Stimulated activated CD8-positive, alpha-beta memory T cell treated with anti-CD3 and anti-CD28 coated beads, Interleukin-2, amount 100 ng/mL, for 48 hours (primary cell): ENCODE measurements around the gene EVC2.

Source experiments
- DNase-seq, 2 donors: peaks; one replicate each; pipeline ENCODE4 v3.0.0-alpha.2; 2020; ENCODE audit warnings: low read depth in 2 of 2

The EVC2 gene

GRCh38 chr4:5713861-5714260, 5.5 kb upstream of the EVC2 start:
- DNase-seq: no peak

- no peak for DNase-seq
Observed at GRCh38 chr4:5712931-5713330, 4.6 kb upstream of the EVC2 start.

DNA sequence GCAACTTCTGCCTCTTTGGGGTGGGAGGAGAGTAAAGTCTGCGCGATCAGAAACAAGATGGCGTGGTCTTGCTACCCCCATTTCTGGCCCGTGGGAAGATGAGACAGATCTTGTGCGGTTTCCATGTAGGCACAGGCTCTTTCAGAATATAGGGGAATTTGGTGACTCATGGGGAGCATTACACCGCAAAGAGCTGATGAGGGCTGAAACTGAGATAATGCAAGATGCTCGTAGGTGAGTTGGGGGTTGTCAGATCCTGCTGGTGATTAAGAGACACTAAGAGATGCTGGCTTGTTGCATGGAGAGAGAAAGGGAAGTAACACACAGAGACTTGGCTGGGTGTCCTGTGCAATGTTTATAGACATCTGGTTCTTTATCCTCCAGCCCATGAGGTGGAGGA, 4.2 kb upstream of the EVC2 start:
- DNase-seq: peak in 1 of 2 donors; percentile 30

DNA sequence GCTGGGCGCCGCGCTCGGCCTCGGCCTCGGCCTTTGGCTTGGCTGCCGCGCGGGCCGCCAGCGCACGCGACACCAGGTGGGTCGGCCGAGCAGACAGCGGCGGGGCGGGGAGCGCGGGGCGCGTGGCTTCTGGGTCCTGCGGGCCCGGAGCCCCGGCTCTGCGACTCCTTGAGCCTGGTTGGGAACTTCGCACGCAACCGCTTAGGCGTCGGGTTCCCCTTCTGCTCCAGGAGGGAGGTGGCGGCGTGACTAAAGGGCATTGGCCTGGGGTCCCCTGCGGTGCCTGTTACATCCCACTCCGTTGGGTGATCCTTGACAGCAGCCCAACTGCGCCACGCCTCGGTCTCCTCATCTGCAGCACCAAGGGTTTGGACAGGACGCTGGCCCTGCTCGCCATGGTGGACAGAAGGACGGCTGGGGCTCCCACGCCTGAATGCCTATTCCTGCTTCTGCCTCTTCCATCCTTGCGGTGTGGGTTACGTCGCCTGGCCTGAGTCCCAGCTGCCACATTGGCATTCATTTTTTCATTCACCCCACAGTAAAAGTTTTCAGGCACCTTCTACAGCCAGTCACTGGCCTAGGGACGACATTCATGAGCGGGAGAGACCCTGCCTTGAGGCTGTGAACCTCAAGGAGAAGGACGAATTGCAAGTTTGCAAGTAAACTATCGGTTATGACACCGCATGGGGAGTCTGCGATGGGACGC, 3.3 kb upstream of the EVC2 start:
- DNase-seq: no peak

GRCh38 chr4:5710961-5711478, 2.7 kb upstream of the EVC2 start, which contains the start of gene EVC:
TSS of gene EVC (plus strand) at chr4:5711201. CDS start at chr4:5711381, 180 bp downstream.
- no peak for DNase-seq

- DNase-seq: no peak
Observed at GRCh38 chr4:5710065-5710960, 2.0 kb upstream of the EVC2 start.

GRCh38 chr4:5709207-5709575, 832 bp upstream of the EVC2 start:
- no peak for DNase-seq

DNA sequence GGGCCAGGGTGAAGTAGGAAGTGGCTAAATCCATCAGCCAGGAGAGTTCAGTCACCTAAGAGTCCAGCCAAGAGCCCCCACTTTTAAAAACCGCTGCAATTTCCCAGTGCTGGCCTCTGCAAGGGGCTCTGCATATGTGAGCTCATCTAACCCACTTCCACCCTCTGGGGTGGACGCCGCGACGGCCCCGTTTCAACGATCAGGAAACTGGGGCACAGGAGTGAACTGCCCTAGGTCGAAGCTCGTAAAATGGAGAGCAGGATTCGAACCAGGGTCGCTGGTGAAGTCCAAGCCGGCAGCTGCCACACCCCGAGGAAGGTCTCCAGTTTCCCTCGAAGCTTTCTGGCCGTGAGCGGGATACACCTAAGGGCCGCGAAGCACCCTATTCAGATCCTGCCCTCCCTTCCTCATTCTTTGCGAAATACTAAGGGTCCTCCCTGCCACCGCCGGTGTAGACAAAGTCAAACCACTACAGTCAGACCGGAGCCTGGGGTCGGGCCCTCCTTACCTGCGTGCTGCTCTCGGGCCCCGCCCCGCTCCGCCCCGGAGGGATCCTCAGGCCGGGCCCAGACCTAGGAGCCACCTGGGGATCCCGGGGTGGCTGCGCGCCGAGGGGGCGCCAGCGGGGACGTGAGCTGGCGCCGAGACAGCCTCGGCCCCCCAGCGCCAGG, 446 bp downstream of the EVC2 start:
- DNase-seq: no peak

- DNase-seq: no peak
Observed at GRCh38 chr4:5707366-5707765, 993 bp downstream of the EVC2 start.

DNA sequence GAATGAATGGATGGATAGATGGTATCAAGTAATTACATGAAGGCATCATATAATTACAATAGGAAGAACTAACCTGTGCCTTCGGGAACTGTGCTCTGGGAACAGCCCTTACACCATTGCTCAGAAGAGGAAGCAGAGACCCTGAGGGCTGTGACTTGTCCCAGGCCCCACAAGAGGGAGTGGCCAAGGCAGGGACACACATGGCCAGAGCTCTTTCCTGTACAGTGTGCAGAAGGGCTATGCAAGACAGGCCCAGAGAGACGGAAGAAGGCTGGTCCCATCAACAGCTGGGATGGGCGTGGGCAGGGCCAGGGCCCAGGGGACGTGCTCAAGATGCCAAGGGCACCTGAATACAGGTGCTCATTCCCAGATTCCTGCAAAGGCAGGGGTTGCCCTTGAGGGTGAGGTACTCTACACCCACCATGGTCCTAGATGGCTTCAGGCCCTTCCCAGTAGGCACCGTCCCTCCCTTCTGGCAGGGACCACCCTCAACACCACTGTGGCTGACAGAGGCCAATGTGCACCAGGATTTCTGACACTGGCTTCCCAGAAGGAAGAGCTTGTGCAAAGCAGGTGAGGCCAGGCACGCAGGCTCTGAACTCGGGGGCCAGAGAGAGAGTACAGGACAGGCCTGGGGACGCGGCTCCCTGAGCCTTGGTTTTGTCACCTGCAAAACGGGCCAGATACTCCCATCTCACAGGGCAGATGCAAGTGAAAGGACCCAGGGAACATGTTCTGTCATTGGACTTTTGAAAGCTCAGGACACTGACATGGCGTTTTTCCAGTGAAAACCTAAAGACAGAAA, 1.7 kb downstream of the EVC2 start:
- DNase-seq: no peak

DNA sequence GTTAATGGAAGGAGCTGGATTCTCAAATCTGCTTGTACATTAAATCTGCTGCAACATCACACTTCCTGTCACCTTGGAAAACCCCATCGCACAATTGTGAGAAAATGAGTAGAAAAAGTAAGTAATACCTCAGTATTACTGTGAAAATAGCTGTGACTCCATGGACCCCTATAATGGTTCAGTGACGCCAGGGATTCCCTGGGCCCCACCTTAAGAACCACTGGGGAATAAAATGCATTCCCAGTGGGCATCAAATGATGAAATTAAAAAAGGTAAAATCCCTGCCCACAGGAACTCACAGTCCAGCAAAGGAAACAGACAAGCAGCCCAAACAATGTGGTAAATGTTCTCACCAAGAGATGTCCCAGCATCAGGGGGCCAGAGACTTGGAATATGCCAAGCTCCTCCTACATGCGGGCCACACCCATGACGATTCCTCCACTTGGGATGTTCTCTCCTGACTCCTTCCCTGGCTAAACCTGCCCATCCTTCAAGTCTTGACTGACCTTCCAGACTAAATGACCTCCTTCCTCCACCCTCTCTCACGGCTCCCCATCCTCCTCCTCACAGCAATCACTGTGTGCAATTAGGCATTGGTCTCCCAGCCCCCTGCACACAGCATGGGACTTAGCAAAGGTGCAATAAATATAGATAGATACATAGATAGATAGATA, 2.6 kb downstream of the EVC2 start:
- DNase-seq: no peak

- no peak for DNase-seq
Observed at GRCh38 chr4:5704276-5704675, 4.1 kb downstream of the EVC2 start.

DNA sequence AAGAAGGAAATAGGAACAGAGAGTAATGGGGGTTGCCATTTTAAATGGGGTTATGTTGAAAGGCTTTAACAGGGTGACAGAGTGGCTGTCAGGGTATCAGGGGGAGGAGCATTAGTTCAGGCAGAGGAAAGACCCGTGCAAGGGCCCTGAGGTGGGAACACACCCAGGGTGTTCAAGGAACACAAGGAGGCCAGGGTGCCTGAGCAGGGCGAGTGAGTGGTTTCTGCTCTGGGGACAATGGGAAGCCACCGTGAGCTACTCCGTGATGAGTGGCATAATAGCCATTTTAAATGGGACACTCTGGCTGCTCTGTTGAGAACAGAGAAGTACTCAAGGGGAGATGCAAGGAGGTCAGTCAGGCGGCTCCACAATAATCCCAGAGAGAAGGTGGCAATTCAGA, 4.5 kb downstream of the EVC2 start:
- no peak for DNase-seq

- no peak for DNase-seq
Observed at GRCh38 chr4:5701971-5702370, 6.4 kb downstream of the EVC2 start.

DNA sequence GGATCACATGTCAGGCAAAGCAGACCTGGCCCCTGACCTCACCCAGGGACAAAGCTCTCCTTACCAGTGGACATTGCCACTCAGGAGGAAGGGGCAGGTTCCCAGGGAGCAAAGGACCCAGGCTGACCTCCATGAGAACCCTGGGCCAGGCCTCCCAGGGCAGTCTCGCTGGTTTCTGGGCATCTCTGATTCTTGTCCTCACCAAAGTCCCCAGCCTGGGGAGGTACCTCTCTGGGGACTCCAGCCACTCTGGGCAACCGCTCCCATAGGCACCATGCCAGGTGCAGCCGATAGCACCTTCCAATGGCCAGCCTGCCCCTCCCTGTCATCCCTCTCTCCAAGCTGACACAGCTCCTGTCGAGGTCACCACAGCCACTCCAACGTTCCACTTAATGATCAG, 7.9 kb downstream of the EVC2 start:
- no peak for DNase-seq

DNA sequence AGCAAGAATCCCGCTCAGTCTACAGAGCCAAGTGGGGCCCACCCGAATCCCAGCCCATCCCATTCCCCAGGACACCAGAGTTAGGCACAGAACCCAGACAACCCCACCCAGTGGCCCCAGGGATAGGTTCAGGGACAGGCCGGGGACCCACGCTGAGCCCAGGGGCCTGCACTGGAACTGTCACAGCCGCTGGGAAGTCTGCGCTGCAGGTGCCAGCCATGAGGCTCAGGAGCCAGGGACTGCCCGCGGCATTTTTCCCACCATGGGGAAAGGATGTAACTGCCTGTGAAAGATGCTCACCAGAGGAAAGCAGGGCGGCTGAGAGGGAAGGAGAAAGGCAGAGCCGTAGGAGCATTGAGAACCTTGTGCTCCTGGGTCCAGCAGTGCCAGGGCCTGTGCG, 12.0 kb downstream of the EVC2 start:
- no peak for DNase-seq

- no peak for DNase-seq
Observed at GRCh38 chr4:5693871-5694270, 14.5 kb downstream of the EVC2 start.

DNA sequence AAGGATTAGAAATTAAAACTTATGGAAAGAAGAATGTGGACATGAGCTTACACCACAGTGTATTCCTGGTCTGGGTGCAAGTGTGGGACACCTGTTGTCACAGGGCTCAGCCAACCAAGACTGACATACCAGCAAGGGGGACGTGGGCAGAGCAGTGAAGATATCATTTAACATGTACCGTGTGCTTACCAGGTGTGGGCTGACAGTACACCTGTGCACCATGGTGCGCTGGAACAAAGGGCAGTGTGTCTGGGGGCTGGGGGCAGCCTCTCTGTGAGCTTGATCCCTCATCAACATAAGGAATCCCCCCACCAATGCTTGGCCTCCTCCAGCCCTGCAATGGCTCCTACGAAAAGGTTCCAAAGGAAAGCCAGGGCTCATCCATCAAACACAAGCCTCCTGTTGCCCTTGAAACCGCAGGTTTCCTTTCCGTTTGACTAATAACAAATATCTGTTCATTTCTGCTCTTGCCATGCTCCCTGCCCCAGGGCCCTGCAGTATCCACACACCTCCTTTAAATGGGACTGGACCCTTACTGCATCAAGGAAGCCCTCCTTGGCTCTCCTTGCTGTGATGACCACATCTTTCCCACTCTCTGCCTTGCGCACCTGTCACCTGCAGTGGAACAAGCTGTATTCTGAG, 16.7 kb downstream of the EVC2 start:
- DNase-seq: no peak

DNA sequence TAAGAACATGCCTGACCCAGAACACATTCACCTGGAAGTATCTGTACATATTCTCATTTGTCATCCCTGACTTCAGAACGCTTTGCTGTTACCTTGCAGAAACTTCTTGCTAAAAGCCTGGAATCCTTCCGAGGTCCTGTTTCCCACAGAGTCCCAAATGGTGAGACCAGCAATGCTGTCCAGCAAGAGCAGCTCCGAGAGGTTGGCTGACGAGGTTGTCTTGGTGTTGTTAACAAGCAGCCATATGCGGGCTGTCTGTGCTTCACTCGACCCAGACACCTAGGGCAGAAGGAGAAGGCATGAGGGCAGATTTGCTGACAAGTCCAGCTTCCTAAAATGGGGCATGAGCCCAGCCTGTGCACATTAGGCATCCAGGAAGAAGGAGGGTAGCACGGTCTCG, 19.3 kb downstream of the EVC2 start:
- DNase-seq: no peak

DNA sequence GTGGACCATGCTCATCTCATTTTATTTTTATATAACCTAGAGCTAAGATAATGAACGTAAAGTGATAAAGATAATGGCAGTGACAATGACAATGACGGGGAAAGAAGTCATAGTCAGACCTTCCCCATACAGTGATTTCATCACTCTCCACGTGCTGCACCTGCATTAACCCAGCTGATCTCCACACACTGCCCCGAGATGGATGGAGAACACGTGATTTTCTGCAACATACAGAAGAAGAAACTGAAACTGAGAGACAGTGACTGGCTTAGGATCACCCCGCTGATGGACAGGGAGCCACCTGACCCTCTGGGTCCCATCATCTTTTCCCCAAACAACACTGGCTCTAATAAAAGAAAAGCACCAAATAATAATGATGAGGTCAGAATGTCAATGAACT, 22.0 kb downstream of the EVC2 start:
- DNase-seq: no peak

DNA sequence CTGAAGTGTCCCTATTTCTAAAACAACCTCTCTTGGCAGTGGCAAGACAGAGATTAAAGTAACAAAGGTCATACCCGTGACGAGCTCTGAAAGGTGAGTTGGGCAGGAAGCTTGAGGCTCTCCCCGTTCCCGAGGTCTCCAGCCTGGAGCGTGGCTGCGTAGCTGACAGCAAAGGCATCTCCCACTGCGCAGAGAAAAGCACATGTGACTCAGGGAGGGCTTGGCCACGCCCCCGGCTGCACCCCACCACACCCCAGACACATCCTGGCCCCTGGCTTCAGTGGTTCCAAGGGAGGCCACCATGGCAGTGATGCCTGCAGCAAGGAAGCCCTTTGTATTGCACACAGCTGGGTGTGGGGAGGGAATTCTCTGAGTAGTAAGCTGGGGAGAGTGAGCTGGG, 23.1 kb downstream of the EVC2 start:
- no peak for DNase-seq
